Naive thymus-derived CD4-positive, alpha-beta T cell (primary cell): Measurements from ENCODE around the gene LRP4. TPM values are rescaled to one million over a fixed set of nuclear protein-coding genes. Genes with fewer than 3 reads are reported as not detected.

Experiments used
- ATAC-seq: fragments of 150-1000 bp; cut with Tn5 transposase; 2 replicates; pipeline ENCODE4 v1.10.0; 2021; ENCODE audit warnings: mild to moderate bottlenecking, moderate library complexity
- CTCF ChIA-PET: fragments of 350-600 bp; sonication (Branson Sonifier 250); formaldehyde crosslinking; loops from one replicate; lab custom pipeline; 2021; ENCODE audit warnings: antibody characterized with exemption; lab: Charles Lee
- POLR2A ChIA-PET: fragments of 350-600 bp; sonication (Branson Sonifier 250); formaldehyde crosslinking; loops from one replicate; lab custom pipeline; 2021; ENCODE audit warnings: antibody characterized with exemption, inconsistent platforms; lab: Charles Lee
- DNase-seq, 9 donors: peaks; one replicate each; pipeline versions ENCODE4 v3.0.0 to v3.0.0-alpha.2; 2020 to 2022; ENCODE audit warnings: mixed read lengths in 1 of 9
- H3K27ac ChIP-seq: one replicate; pipeline ENCODE4 v1.7.0; 2013; ENCODE audit warnings: mild to moderate bottlenecking, low read depth, low read length, moderate library complexity
- H3K27me3 ChIP-seq, 2 donors: one replicate each; pipeline ENCODE4 v1.7.0; 2013; ENCODE audit warnings: low read length in 2 of 2, mild to moderate bottlenecking in 2 of 2, moderate library complexity in 2 of 2; ENCODE audit not compliant: control insufficient read depth in 2 of 2, insufficient read depth in 2 of 2
- H3K36me3 ChIP-seq, 3 experiments: 1 replicate in 2 of 3; 2 replicates in 1 of 3; pipeline ENCODE4 v1.7.0; 2013; ENCODE audit warnings: low read length in 3 of 3, mild to moderate bottlenecking in 3 of 3, moderate library complexity in 1 of 3; ENCODE audit not compliant: insufficient read depth in 3 of 3, control insufficient read depth in 2 of 3
- H3K4me1 ChIP-seq, 2 donors: one replicate each; pipeline ENCODE4 v1.7.0; 2013; ENCODE audit warnings: low read length in 2 of 2, mild to moderate bottlenecking in 2 of 2, moderate library complexity in 1 of 2; ENCODE audit not compliant: control insufficient read depth in 2 of 2, insufficient read depth in 2 of 2
- H3K4me3 ChIP-seq: 2 replicates; pipeline ENCODE4 v1.7.0; 2013; ENCODE audit warnings: mild to moderate bottlenecking, low read length
- H3K9me3 ChIP-seq, 3 experiments: 1 replicate in 2 of 3; 2 replicates in 1 of 3; pipeline ENCODE4 v1.7.0; 2013; ENCODE audit warnings: low read length in 3 of 3; ENCODE audit not compliant: control insufficient read depth in 2 of 3
- H3K27ac Mint-ChIP-seq, 9 donors: one replicate each; pipeline ENCODE4 v1.8.0; 2020 to 2022; ENCODE audit warnings: mixed read lengths in 9 of 9, mild to moderate bottlenecking in 8 of 9, moderate library complexity in 5 of 9, inconsistent platforms in 2 of 9
- H3K27me3 Mint-ChIP-seq, 5 donors: one replicate each; pipeline ENCODE4 v1.8.0; 2021 to 2022; ENCODE audit warnings: mixed read lengths in 5 of 5, mild to moderate bottlenecking in 1 of 5
- H3K36me3 Mint-ChIP-seq, 5 donors: one replicate each; pipeline ENCODE4 v1.8.0; 2020 to 2022; ENCODE audit warnings: mixed read lengths in 5 of 5, mild to moderate bottlenecking in 3 of 5, inconsistent platforms in 1 of 5
- H3K4me1 Mint-ChIP-seq, 7 donors: one replicate each; pipeline ENCODE4 v1.8.0; 2020 to 2022; ENCODE audit warnings: mixed read lengths in 7 of 7, mild to moderate bottlenecking in 3 of 7, inconsistent platforms in 1 of 7
- H3K4me3 Mint-ChIP-seq, 10 donors: one replicate each; pipeline ENCODE4 v1.8.0; 2020 to 2022; ENCODE audit warnings: mild to moderate bottlenecking in 10 of 10, mixed read lengths in 10 of 10, moderate library complexity in 6 of 10, inconsistent platforms in 2 of 10
- H3K9me3 Mint-ChIP-seq, 11 donors: one replicate each; pipeline ENCODE4 v1.8.0; 2020 to 2022; ENCODE audit warnings: mixed read lengths in 11 of 11, mild to moderate bottlenecking in 4 of 11, inconsistent platforms in 1 of 11, moderate library complexity in 1 of 11
- intact Hi-C, 2 donors: fragments of 100-400 bp; cut with micrococcal nuclease; formaldehyde crosslinking; loops; one replicate each; pipeline ENCODE4 v1.15.1; 2023
- polyA plus RNA-seq, 2 donors: library from polyadenylated mRNA; unstranded; fragments of 300-500 nt; fragmentation: Illumina TruSeq; gene quantifications; one replicate each; pipeline ENCODE4 v1.2.3, GENCODE V29; 2021
- total RNA-seq, 6 experiments: library from RNA in 5 of 6; stranded (reverse) in 5 of 6; gene quantifications; 1 replicate in 5 of 6; 2 replicates in 1 of 6; pipeline ENCODE4 v1.2.3 and lab custom pipeline; 2021 to 2026

LRP4 gene
- total and polyA plus RNA-seq, 7 experiments from 2014 or later, result not detected

- Mint-ChIP-seq H3K27me3 (peaks cover 0 to 13% (median 5%) of the 10 kb centered on the region in 5 donors), H3K27ac (no peak overlapping the region), H3K36me3 (no peaks in the 10 kb centered on the region), H3K9me3 (no peaks in the 10 kb centered on the region), H3K4me3 (no peak overlapping the region), H3K4me1 (peaks cover 0 to 6% (median 0%) of the 10 kb centered on the region in 7 donors)
- Histone ChIP-seq H3K9me3 (no peaks in the 10 kb centered on the region), H3K36me3 (no peaks in the 10 kb centered on the region), H3K4me3 (no peak overlapping the region), H3K27me3 (no peaks in the 10 kb centered on the region), H3K27ac (no peak overlapping the region), H3K4me1 (no peaks in the 10 kb centered on the region)
- intact Hi-C loops, result no loop called here
- POLR2A ChIA-PET, result no interaction called here
- no peak for ATAC-seq
- DNase-seq, result no peak
- CTCF ChIA-PET, result interaction anchor here (1.2 to 3.8 kb wide), 2 partner anchors 267 to 275 kb away, joined by 5 to 20 read pairs; no protein-coding TSS in a partner anchor
Observed at GRCh38 chr11:46886211-46886610, 32.1 kb downstream of the LRP4 start.

GRCh38 chr11:46879056-46879585, 39.2 kb downstream of the LRP4 start:
- ATAC-seq (no peak), DNase-seq (no peak)
- intact Hi-C loops, result no loop called here
- ChIA-PET POLR2A (no interaction called here), CTCF (no interaction called here)
- Histone ChIP-seq H3K27ac (no peak overlapping the region), H3K36me3 (no peaks in the 10 kb centered on the region), H3K27me3 (no peaks in the 10 kb centered on the region), H3K9me3 (no peaks in the 10 kb centered on the region), H3K4me1 (no peaks in the 10 kb centered on the region), H3K4me3 (no peak overlapping the region)
- H3K9me3 Mint-ChIP-seq, result no peaks in the 10 kb centered on the region
- no peaks in the 10 kb centered on the region for H3K36me3 Mint-ChIP-seq
- H3K27me3 Mint-ChIP-seq, result peaks cover 0 to 16% (median 5%) of the 10 kb centered on the region in 5 donors
- H3K27ac Mint-ChIP-seq, result no peak overlapping the region
- H3K4me3 Mint-ChIP-seq, result no peak overlapping the region
- H3K4me1 Mint-ChIP-seq, result peaks cover 0 to 1% (median 0%) of the 10 kb centered on the region in 7 donors

GRCh38 chr11:46877580-46877979, 40.8 kb downstream of the LRP4 start:
- no peak overlapping the region for H3K27ac ChIP-seq
- Mint-ChIP-seq H3K4me1 (peaks cover 0 to 1% (median 0%) of the 10 kb centered on the region in 7 donors), H3K36me3 (no peaks in the 10 kb centered on the region), H3K4me3 (no peak overlapping the region), H3K9me3 (no peaks in the 10 kb centered on the region), H3K27ac (no peak overlapping the region), H3K27me3 (peaks cover 0 to 11% (median 3%) of the 10 kb centered on the region in 5 donors)
- ATAC-seq, result no peak
- H3K4me1 ChIP-seq, result no peaks in the 10 kb centered on the region
- H3K9me3 ChIP-seq, result no peaks in the 10 kb centered on the region
- POLR2A ChIA-PET, result no interaction called here
- no peak for DNase-seq
- H3K36me3 ChIP-seq, result no peaks in the 10 kb centered on the region
- CTCF ChIA-PET, result no interaction called here
- intact Hi-C loops, result no loop called here
- no peaks in the 10 kb centered on the region for H3K27me3 ChIP-seq
- no peak overlapping the region for H3K4me3 ChIP-seq

GRCh38 chr11:46876471-46876870, 41.9 kb downstream of the LRP4 start:
- DNase-seq, result no peak
- no peaks in the 10 kb centered on the region for H3K36me3 ChIP-seq
- H3K36me3 Mint-ChIP-seq, result no peaks in the 10 kb centered on the region
- no peak for ATAC-seq
- peaks cover 0 to 9% (median 3%) of the 10 kb centered on the region in 5 donors for H3K27me3 Mint-ChIP-seq
- H3K4me3 ChIP-seq, result no peak overlapping the region
- ChIA-PET POLR2A (no interaction called here), CTCF (no interaction called here)
- no peaks in the 10 kb centered on the region for H3K9me3 Mint-ChIP-seq
- no peaks in the 10 kb centered on the region for H3K9me3 ChIP-seq
- intact Hi-C loops, result no loop called here
- no peak overlapping the region for H3K27ac Mint-ChIP-seq
- H3K4me1 ChIP-seq, result no peaks in the 10 kb centered on the region
- peaks cover 0 to 1% (median 0%) of the 10 kb centered on the region in 7 donors for H3K4me1 Mint-ChIP-seq
- no peak overlapping the region for H3K4me3 Mint-ChIP-seq
- no peaks in the 10 kb centered on the region for H3K27me3 ChIP-seq
- H3K27ac ChIP-seq, result no peak overlapping the region

GRCh38 chr11:46874586-46874985, 43.8 kb downstream of the LRP4 start:
- no peaks in the 10 kb centered on the region for H3K4me1 Mint-ChIP-seq
- no peaks in the 10 kb centered on the region for H3K9me3 Mint-ChIP-seq
- no peak overlapping the region for H3K4me3 ChIP-seq
- POLR2A ChIA-PET, result no interaction called here
- H3K27me3 ChIP-seq, result no peaks in the 10 kb centered on the region
- no peak overlapping the region for H3K27ac ChIP-seq
- DNase-seq (no peak), ATAC-seq (no peak)
- no peak overlapping the region for H3K27ac Mint-ChIP-seq
- no peaks in the 10 kb centered on the region for H3K4me1 ChIP-seq
- intact Hi-C loops, result no loop called here
- no peak overlapping the region for H3K4me3 Mint-ChIP-seq
- no peaks in the 10 kb centered on the region for H3K36me3 ChIP-seq
- peaks cover 0 to 8% (median 0%) of the 10 kb centered on the region in 5 donors for H3K27me3 Mint-ChIP-seq
- CTCF ChIA-PET, result no interaction called here
- H3K9me3 ChIP-seq, result no peaks in the 10 kb centered on the region
- H3K36me3 Mint-ChIP-seq, result no peaks in the 10 kb centered on the region

- no peak for ATAC-seq
- CTCF ChIA-PET, result no interaction called here
- intact Hi-C loops, result no loop called here
Observed at GRCh38 chr11:46868912-46869311, 49.4 kb downstream of the LRP4 start.

GRCh38 chr11:46865340-46865739, 53.0 kb downstream of the LRP4 start:
- no peaks in the 10 kb centered on the region for H3K9me3 Mint-ChIP-seq
- ChIA-PET POLR2A (no interaction called here), CTCF (no interaction called here)
- H3K4me1 Mint-ChIP-seq, result no peaks in the 10 kb centered on the region
- no peak for ATAC-seq
- H3K4me3 Mint-ChIP-seq, result no peak overlapping the region
- H3K27ac ChIP-seq, result no peak overlapping the region
- H3K36me3 ChIP-seq, result no peaks in the 10 kb centered on the region
- no peak overlapping the region for H3K4me3 ChIP-seq
- peaks cover 0 to 7% (median 0%) of the 10 kb centered on the region in 5 donors for H3K27me3 Mint-ChIP-seq
- no peaks in the 10 kb centered on the region for H3K27me3 ChIP-seq
- intact Hi-C loops, result no loop called here
- H3K9me3 ChIP-seq, result no peaks in the 10 kb centered on the region
- H3K4me1 ChIP-seq, result no peaks in the 10 kb centered on the region
- H3K27ac Mint-ChIP-seq, result no peak overlapping the region
- H3K36me3 Mint-ChIP-seq, result no peaks in the 10 kb centered on the region
- DNase-seq, result no peak

More at GRCh38 chr11:46868912-46869311, 49.4 kb downstream of the LRP4 start:
- Mint-ChIP-seq H3K4me3 (no peak overlapping the region), H3K4me1 (no peaks in the 10 kb centered on the region), H3K9me3 (no peaks in the 10 kb centered on the region), H3K36me3 (no peaks in the 10 kb centered on the region), H3K27me3 (peaks cover 0 to 7% (median 0%) of the 10 kb centered on the region in 5 donors), H3K27ac (no peak overlapping the region)
- H3K9me3 ChIP-seq, result no peaks in the 10 kb centered on the region
- DNase-seq, result no peak
- POLR2A ChIA-PET, result no interaction called here
- no peak overlapping the region for H3K4me3 ChIP-seq
- no peaks in the 10 kb centered on the region for H3K27me3 ChIP-seq
- H3K27ac ChIP-seq, result no peak overlapping the region
- no peaks in the 10 kb centered on the region for H3K4me1 ChIP-seq
- H3K36me3 ChIP-seq, result no peaks in the 10 kb centered on the region
